NCI-H526 (cell line): ENCODE data around the gene ST6GAL1.

ENCODE experiments used
- DNase-seq, 2 experiments: peaks; one replicate each; lab custom pipeline; 2025; lab: John Stamatoyannopoulos, UW

The ST6GAL1 gene

GRCh38 chr3:186915806-186916796 lies 14.2 kb upstream of the ST6GAL1 start:
- DNase-seq: no peak

- no peak for DNase-seq
Measured at GRCh38 chr3:186917512-186918312, 12.6 kb upstream of the ST6GAL1 start.

GRCh38 chr3:186920301-186920700 lies 10.0 kb upstream of the ST6GAL1 start:
- no peak for DNase-seq

DNA sequence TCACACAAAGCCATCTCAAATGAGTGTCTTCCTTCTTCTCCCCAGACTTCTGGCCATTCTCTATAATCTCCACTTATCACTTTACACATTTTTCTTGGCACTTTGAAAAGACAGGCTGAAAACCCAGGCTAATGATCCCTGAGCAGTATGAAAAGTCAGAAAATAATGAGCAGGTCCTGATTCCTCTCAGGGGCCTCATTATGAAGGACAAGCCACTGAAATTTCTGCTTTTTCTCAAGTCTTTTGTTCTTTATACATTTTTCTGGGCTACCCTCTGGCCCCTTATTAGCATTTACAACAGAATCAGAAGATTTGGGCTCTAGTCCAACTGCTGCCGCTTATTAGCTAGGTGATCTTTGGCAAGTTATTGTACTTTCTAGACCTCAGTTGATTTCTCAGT lies 9.5 kb upstream of the ST6GAL1 start:
- DNase-seq: no peak

- DNase-seq: no peak
Measured at GRCh38 chr3:186921578-186921977, 8.7 kb upstream of the ST6GAL1 start.

- DNase-seq: no peak
Measured at GRCh38 chr3:186922224-186922623, 8.1 kb upstream of the ST6GAL1 start.

DNA sequence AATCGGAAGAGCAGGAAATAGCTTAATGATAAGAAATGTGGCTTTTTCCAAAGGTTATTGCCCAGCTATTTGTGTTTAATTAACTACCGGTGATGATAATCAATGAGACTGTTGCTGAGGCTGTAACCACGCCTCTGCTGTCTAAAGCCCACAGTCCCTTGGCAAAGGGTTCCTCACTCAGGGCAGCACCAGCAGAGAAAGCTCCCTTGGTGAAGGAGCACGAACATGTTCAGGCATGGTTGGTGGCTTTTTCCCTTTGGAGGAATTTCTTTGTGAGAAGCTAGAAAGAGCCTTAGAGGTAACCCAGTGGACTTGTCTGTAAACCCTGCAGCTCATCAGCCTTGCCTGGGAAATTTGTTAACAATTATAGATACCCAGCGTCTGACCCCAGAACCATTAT lies 7.5 kb upstream of the ST6GAL1 start:
- DNase-seq: no peak

DNA sequence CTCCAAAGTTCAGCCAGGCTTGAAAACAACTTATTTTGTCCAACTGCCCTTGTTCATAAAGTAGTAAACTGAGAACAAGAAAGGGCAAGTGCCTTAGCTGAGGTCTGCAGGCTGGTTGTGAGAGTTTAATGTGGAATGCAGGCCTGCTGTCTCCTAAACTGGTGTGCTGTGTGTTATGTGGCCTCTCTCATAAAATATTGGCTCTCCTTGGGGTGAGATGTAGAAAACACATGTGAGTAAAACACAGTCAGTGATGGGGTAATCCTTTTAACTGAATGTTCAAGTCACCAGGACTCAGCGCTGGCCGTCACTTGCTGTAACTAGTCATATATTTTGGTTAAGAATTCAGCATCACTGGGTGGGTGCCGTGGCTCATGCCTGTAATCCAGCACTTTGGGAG lies 7.1 kb upstream of the ST6GAL1 start:
- DNase-seq: no peak

DNA sequence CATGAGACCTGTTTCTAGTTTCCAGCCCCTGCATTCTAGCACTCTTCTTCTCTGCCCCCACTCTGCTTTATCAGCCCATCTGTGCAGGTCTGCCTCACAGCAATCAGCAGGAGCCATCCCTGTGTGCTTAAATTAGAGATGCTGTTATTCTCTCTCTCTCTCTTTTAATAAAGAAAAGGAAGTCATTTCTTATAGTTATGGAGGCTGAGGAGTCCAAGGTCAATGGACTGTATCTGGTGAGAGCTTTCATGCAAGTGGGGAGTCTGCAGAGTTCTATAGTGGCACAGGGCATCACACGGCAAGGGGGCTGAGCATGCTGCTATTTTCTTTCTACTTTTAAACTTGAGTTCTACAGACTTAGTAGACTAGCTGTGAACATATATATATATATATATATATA lies 4.5 kb upstream of the ST6GAL1 start:
- no peak for DNase-seq

- no peak for DNase-seq
Measured at GRCh38 chr3:186929186-186929585, 1.1 kb upstream of the ST6GAL1 start.

DNA sequence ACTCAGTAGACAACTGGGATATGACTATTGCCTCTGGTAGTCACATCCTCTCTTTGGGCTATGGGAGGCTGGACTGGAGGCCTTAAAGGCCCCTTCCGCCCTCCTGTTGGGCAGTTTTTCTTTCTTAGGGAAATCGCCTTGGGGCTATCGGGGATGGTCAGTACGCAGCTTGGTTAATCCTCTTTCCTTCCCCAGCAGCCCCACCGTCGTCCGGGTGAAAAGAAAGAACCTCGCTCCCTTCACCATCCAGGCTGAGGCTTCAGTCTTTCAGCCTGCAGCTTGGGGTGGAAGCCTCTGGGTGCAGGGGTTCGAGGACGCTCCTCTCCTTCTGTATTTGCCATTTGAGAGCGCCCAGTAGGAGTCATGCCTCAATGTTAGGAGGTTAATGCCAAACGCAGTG lies 641 bp upstream of the ST6GAL1 start:
- no peak for DNase-seq

DNA sequence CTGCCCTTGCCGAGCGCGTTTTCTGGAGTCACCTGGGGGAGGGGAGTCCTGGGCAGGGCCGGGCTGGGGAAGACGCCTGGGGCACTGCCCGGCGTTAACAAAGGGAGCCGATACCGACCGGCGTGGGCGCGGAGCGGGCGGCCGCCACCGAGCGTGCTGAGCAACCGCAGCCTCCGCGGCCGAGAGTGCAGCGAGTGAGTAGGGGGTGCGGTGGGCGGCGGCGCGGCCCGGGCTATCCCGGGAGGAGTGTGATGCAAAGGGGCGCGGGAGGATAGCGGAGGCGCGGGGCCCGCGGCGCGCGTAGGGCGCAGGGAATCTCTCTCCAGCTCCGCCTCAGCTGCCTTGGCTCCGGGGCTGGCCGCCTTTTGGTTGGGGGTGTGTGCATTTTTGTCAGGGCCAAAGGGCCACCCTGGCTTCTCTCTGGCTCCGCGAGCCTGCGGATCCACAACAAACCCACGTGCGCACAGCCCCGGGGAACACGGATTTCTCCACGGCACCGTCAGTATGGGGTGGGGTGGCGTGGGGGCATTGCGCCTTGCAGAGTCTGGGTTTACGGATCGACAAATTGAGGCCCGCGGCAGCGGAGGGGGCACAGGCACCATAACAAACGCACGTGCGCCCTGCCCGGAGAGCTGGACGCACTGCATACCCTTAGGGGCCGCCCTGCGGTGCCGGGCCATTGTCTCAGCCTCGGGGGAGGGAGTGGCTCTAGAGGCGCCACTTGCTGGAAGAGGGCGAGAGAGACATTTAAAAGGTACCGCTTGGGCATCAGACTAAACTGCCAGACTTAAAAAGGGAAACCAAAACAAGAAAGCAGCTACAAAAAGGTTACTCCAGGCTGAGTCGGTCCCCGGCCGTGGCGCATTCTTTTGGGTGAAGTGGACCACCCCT lies 560 bp downstream of the ST6GAL1 start:
- peak; percentile 13 to 58 for DNase-seq

DNA sequence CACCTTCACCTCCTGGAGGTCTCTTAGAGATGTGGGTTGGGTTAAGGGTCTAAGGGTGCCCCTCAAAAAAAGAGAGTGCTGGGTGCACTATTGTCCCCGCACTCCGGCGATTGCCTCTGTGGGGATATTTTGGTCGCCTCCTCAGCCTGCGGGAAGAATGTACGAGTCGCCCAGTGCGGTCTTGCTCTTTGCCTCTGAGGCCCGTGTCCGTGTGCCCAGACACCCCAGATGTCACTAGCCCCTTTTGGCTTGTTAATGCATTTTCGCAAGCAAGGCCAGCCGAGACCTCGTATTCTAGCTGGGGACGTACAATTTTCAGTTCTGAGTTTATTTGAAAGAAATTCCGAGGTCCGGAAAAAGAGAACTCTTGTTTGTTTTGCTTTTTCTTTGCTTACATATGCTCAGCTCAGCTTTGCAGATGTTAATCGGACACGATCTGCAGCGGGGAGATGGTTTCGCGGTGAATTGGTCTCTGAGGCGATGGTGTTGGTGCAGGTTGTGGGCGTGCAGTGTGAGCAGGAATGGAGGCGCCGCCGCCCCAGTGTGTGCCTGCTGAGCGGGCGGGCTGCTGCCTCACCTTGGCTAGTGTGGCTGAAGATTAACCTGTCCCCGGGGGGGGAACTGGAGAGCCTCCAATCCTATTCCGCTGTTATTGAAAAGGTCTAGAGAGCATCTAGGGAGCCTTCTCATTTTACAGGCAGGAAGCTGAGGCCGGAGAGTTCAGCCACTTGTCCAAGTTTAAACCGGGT lies 1.4 kb downstream of the ST6GAL1 start:
- DNase-seq: peak in 1 of 2 experiments; percentile 51

DNA sequence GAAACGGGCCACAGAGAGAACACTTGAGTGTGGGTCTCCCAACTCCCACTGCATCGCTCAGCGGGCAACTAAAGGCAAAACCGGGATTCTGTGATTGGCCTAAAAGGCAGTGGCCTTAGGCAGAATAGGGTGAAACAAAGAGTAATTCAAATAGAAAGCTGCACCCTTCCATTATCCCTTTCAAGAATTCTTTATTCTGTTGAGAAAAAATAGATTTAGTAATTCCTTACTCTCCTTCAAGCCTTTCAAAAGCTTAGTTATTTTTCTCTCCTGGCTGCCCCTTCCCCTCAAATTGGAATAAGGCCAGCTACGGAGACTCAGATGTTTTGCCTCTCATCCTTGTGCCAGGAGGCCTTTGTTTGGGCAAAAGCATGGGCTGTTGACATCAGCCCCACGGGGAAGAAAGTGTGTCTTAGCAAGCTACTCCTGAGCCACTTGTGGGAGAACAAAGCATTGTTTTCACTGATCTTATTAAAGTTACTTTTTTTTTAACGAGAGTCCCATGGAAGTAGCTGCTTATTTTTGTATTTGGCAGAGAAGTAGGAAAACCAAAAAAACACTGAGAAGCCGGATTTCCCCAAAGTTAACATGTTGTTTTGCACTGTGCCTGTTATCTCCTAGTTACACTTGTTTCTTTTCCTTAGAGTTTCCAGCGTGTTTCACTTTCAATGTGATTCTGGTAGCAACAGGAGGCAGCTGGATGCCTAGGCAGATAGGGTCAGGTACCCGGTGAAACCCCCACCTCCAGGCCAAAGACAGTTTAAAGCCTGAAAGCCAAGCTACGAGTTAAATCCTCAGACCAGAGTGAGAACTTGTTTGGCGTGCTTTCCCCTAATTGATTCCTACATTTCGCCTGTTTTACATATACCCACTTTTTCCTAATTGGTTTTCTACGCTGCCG lies 2.2 kb downstream of the ST6GAL1 start:
- DNase-seq: no peak

GRCh38 chr3:186933816-186934215 lies 3.5 kb downstream of the ST6GAL1 start:
- DNase-seq: no peak

GRCh38 chr3:186935133-186935532 lies 4.8 kb downstream of the ST6GAL1 start:
- DNase-seq: no peak

DNA sequence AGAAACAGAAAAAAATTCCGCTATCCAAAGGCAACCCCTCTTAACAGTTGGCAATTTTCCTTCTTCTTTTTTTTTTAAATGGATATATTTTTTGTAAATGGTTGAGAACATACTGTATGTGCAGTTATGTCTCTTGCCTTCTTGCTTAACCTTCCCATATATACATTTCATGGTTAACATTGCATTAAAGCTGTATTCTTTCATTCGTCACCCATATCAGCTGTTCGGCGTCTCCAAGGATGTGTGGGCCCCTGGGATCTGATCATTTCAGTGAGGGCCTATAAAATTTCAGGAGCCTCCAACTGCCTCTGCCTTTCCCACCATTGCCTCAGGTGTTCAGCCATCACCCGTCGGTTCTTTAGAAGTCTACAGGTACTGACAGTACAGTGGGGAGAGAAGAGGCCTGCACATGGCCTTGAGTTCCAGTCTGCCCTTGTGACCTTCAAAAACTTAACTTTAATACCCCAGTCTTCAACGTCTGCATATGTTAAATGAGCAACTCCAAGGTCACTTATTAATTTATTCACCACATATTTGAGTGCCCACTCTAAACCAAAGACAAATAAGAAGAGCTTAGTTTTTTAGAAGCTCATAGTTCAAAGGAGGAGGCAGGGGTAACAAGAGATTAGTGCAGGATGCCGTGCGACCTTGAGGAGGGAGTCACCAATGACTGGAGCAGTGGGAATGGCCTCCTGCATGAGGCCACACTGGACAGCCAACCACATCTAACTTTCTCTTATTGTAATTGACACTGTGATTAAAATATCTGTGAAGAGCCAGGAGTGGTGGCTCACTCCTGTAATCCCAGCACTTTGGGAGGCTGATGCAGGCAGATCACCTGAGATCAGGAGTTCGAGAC lies 6.9 kb downstream of the ST6GAL1 start:
- no peak for DNase-seq

DNA sequence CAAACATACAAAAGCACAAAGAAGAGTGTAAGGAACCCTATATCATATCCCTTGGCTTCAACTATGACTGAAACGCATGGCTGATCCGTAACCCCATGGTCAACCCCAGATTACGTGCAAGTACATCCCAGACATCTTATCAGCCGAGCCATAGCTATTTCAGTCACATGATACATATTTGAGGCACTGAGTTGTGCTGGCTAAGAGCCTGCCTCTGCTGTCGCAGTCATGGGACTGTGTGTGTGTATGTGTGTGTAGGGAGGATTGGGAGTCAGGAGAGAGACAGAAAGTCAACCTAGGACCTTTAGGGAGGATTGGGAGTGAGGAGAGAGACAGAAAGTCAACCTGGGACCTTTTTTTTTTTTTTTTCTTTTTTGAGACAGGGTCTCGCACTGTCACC lies 8.4 kb downstream of the ST6GAL1 start:
- DNase-seq: no peak

DNA sequence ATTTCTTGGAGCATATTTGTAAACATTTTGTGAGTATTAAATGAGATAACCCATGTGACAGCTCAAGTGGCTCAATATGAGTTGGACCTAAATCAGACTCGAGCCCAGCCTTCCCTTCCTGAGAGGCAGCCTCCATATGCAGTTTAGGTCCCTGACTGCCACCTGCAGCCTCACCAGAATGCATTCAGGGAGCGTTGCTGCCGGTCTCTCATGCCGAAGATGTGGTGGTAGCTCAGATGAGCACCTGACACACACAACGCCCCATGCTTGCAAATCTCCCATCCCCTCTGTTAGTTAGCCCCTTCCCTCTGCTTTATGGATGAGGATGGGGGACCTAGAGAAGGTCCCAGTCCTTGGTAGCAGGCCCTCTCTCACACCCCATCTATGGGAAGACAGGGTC lies 9.2 kb downstream of the ST6GAL1 start:
- peak in 1 of 2 experiments; percentile 25 for DNase-seq
